Osteocyte (in vitro differentiated cells): ENCODE measurements around the gene IFNG. TPM values are rescaled to one million over a fixed set of nuclear protein-coding genes. Genes with fewer than 3 reads are reported as not detected.

Source experiments
- DNase-seq: peaks from one replicate; pipeline ENCODE4 v3.0.0; 2021; ENCODE audit warnings: mixed read lengths; ENCODE audit not compliant: unreplicated experiment; ENCODE audit errors: extremely low spot score
- H3K27ac Mint-ChIP-seq: one replicate; pipeline ENCODE4 v1.8.0; 2021; ENCODE audit warnings: mild to moderate bottlenecking, mixed read lengths; ENCODE audit not compliant: unreplicated experiment
- H3K27me3 Mint-ChIP-seq: one replicate; pipeline ENCODE4 v1.8.0; 2021; ENCODE audit warnings: mixed read lengths; ENCODE audit not compliant: unreplicated experiment
- H3K36me3 Mint-ChIP-seq: one replicate; pipeline ENCODE4 v1.8.0; 2021; ENCODE audit warnings: mixed read lengths; ENCODE audit not compliant: unreplicated experiment
- H3K4me1 Mint-ChIP-seq: one replicate; pipeline ENCODE4 v1.8.0; 2021; ENCODE audit warnings: mixed read lengths; ENCODE audit not compliant: unreplicated experiment
- H3K4me3 Mint-ChIP-seq: one replicate; pipeline ENCODE4 v1.8.0; 2021; ENCODE audit warnings: mild to moderate bottlenecking, moderate library complexity, mixed read lengths; ENCODE audit not compliant: unreplicated experiment
- H3K9me3 Mint-ChIP-seq: one replicate; pipeline ENCODE4 v1.8.0; 2021; ENCODE audit warnings: mixed read lengths; ENCODE audit not compliant: unreplicated experiment
- CTCF ChIP-seq: fragments of 200-600 bp; sonication (generic); IDR thresholded peaks from 2 replicates; pipeline ENCODE4 v1.5.0; 2021; ENCODE audit warnings: antibody characterized with exemption, mild to moderate bottlenecking, moderate library complexity
- total RNA-seq: library from RNA; stranded (reverse); gene quantifications from 2 replicates; pipeline ENCODE4 v1.2.1, GENCODE V29; 2021

Gene IFNG
- total RNA-seq, 1 donor from 2014 or later: not detected

GRCh38 chr12:68119250-68119649 is 40.3 kb downstream of the IFNG start:
- DNase-seq: no peak
- H3K36me3 Mint-ChIP-seq: no peaks in the 10 kb centered on the region
- no peaks in the 10 kb centered on the region for H3K4me1 Mint-ChIP-seq
- no peaks in the 10 kb centered on the region for H3K9me3 Mint-ChIP-seq
- H3K4me3 Mint-ChIP-seq: no peak overlapping the region
- H3K27ac Mint-ChIP-seq: no peak overlapping the region
- H3K27me3 Mint-ChIP-seq: peaks cover 24% of the 10 kb centered on the region
- no peak for TF ChIP-seq CTCF

- no peak for DNase-seq
- H3K27me3 Mint-ChIP-seq: peaks cover 24% of the 10 kb centered on the region
- no peaks in the 10 kb centered on the region for H3K4me1 Mint-ChIP-seq
- H3K36me3 Mint-ChIP-seq: no peaks in the 10 kb centered on the region
- no peaks in the 10 kb centered on the region for H3K9me3 Mint-ChIP-seq
- no peak for TF ChIP-seq CTCF
- no peak overlapping the region for H3K4me3 Mint-ChIP-seq
- H3K27ac Mint-ChIP-seq: no peak overlapping the region
These were observed 41.3 kb downstream of the IFNG start for GRCh38 chr12:68118096-68118755.

GRCh38 chr12:68117661-68118060 is 41.9 kb downstream of the IFNG start:
- no peak for TF ChIP-seq CTCF
- no peak overlapping the region for H3K4me3 Mint-ChIP-seq
- H3K36me3 Mint-ChIP-seq: no peaks in the 10 kb centered on the region
- no peaks in the 10 kb centered on the region for H3K9me3 Mint-ChIP-seq
- no peak for DNase-seq
- H3K27ac Mint-ChIP-seq: no peak overlapping the region
- H3K4me1 Mint-ChIP-seq: no peaks in the 10 kb centered on the region
- H3K27me3 Mint-ChIP-seq: peaks cover 24% of the 10 kb centered on the region

- Mint-ChIP-seq H3K4me3 (no peak overlapping the region), H3K9me3 (no peaks in the 10 kb centered on the region), H3K27me3 (peaks cover 24% of the 10 kb centered on the region), H3K4me1 (no peaks in the 10 kb centered on the region), H3K27ac (no peak overlapping the region), H3K36me3 (no peaks in the 10 kb centered on the region)
- TF ChIP-seq CTCF: no peak
- DNase-seq: no peak
These were observed 44.3 kb downstream of the IFNG start for GRCh38 chr12:68115281-68115680.

- no peak overlapping the region for H3K27ac Mint-ChIP-seq
- peaks cover 24% of the 10 kb centered on the region for H3K27me3 Mint-ChIP-seq
- no peaks in the 10 kb centered on the region for H3K9me3 Mint-ChIP-seq
- TF ChIP-seq CTCF: no peak
- no peaks in the 10 kb centered on the region for H3K36me3 Mint-ChIP-seq
- DNase-seq: no peak
- no peak overlapping the region for H3K4me3 Mint-ChIP-seq
- no peaks in the 10 kb centered on the region for H3K4me1 Mint-ChIP-seq
These were observed 44.9 kb downstream of the IFNG start for GRCh38 chr12:68114606-68115005.
